Epithelial cell of prostate (primary cell): ENCODE results near the gene SLC9C1.
A peak's percentile ranks its signal among the peaks of the same experiment; 100 is the strongest.

Source experiments
- DNase-seq: peaks from one replicate; pipeline ENCODE4 v3.0.0-alpha.2; 2011; ENCODE audit warnings: low read depth, low spot score
- H3K27ac ChIP-seq: fragments of 450-650 bp; 2 replicates; pipeline ENCODE4 v1.5.1; 2017; ENCODE audit warnings: mild to moderate bottlenecking

The SLC9C1 gene

DNA sequence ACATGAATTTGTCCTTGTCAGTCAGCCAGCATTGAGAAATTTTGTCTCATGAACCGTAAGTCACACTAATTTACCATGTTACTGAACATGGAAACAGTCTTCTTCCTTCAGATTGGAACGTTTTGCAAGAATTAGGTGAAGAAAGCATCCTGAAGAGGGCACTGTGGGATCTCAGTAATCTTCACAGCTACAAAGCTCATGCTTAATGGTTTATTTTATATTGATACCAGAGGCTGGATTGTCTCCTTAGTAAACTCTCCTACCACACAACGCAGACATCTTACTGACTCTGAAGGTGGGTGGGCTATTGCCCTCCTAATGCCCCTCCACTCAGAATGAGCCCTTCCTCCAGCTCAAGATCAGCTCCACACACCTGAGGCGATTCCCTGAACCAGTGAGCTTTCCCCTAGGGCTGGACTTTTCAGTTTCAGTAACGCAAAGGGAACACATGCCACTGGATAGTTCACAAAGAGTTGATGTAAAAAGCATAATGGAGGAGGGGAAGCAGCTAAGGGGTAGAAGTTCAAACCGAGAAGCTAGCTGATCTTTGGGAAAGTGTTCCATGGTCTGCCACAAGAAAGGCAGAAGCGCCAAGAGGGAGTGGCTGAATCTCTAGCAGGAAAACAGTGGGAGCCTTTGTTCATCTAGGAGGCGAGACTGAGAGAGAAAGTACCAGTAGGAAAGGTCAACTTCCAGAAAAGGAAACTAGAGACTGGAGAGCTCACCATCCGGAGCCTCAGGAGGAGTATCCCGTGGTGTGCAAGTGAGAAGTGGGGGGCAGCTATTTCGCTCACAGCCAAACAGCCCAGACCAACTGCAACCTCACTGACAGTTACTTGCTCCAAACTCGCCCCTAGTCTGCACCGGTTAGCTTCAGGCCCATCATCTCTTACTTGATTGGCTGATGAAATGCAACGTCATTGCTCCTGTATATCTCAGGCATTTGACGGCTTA, at the start of gene SLC9C1:
Gene SLC9C1 (minus strand): TSS at position 849 of the 954 bp plus-strand sequence. CDS start 7,425 bp downstream, outside the sequence.
- H3K27ac ChIP-seq: no peak within 1 kb of the TSS
- DNase-seq: peak; percentile 6

DNA sequence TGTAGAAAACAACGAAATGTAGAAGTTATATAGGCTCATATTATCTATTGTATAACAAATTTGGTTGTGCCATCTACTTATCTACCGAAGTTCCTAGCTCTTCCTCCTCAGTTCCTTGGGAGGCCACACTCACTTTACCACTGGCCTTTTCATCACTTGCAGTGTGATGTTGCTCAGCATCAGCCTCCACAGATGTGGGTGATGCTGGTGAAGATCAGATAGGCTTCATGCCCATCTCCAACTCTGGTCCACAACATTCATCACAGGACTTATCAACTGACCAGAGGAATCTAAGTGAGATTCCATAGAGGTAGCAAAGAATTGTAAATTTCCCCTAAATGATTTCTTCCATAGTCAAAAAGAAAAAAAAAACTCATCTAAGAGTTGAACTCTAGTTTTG, 47.4 kb upstream of the SLC9C1 start:
- no peak for DNase-seq
- H3K27ac ChIP-seq: no peak overlapping the region

DNA sequence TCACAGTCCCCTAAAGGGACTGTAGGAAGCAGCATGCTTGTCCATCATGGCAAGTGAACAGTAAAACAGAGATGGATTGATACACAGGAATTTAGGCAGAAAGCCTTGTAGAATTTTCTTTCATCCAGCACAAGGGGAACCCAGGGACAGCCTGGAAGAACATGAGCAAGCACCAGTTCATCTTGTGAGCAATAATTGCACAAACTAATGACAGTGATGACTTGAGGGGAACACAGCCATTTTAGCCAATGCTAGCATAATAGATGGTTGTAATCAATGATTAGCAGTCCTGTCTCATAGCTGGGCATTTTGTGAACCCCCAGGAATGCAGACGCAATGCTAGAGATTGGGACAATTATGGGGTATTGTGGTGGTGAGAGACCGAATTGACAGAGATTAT, 45.6 kb upstream of the SLC9C1 start:
- no peak overlapping the region for H3K27ac ChIP-seq
- no peak for DNase-seq

DNA sequence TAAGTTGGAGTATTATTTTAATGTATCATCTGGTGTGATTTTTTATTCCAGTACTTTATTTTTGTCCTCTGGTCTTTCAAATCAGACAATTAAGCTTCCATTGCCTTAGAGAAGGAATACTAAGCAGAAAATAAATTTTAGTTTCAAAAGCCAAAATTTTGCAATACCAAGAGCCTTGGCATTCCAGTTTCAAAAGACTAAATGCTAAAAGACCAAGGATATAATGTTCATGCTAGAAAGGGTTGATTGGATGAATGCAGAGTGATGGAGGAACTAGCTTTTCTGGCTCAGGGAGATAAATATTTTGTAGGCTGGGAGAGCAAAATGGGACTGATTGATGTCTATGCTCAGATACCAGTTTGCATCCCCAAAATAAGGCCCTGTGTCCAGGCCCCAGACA, 45.1 kb upstream of the SLC9C1 start:
- H3K27ac ChIP-seq: no peak overlapping the region
- DNase-seq: no peak

DNA sequence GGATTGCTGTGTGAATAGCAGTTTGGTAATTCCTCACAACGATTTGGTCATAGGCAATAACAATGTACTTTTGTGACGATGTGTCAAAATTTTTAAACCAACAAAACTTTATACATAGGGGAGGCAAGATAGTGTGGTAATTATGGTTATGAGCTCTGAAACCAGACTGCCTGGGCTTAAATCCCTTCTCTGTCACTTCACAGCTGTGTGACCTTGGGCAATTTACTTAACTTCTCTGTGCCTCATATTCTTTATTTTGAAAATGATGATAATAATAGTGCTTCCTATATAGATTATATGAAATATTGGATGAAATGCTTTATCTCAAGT, 44.7 kb upstream of the SLC9C1 start:
- DNase-seq: no peak

DNA sequence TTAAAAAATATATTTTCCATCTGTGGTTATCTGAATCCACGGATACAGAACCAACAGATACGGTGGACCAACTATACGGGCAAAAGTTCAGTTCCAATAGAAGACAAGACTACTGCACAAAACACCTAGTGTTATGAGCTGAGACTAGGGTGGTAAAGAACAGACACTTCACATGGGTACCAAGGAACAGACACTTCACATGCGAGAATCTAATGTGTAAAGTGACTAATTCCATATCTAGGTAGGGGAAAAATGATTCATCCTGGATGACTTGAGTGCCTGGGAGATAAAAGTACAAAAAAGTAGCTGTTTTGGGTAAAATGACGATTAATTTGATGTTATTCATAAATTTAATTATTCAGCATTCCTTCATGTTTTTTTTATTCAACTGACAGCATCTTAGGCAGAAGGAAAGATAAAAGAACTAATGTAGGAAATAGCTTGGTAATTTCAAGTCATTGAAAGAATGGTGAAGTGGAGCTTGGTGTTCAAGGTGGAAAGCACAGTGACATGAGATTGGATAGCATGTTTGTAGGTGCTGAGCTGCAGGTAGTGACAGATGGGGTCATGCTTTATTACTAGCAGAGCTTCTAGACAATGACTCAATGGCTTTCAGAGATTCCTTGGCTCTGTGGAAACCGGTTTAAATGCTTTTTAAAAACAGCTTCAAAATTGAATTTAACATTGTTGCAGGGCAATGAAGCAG, 44.2 kb upstream of the SLC9C1 start:
- no peak overlapping the region for H3K27ac ChIP-seq
- DNase-seq: no peak

More for the DNA sequence above, 44.7 kb upstream of the SLC9C1 start:
- H3K27ac ChIP-seq: no peak overlapping the region

DNA sequence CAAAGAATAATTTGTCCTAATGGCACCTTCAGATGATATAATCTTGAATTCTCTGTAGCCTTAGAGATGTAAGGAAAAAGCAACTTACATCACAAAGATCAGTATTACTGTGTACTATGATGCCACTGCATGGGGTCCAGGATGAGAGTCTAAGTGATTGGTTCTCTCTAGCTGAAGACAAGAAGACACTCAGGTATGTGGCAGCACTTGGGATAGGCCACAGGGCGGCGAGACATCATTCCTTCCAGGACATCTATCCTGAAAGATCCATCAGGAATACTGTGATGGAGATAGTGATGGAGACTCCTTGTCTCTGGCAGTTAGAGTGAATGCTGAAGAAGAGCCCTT, 41.4 kb upstream of the SLC9C1 start:
- H3K27ac ChIP-seq: no peak overlapping the region
- no peak for DNase-seq

DNA sequence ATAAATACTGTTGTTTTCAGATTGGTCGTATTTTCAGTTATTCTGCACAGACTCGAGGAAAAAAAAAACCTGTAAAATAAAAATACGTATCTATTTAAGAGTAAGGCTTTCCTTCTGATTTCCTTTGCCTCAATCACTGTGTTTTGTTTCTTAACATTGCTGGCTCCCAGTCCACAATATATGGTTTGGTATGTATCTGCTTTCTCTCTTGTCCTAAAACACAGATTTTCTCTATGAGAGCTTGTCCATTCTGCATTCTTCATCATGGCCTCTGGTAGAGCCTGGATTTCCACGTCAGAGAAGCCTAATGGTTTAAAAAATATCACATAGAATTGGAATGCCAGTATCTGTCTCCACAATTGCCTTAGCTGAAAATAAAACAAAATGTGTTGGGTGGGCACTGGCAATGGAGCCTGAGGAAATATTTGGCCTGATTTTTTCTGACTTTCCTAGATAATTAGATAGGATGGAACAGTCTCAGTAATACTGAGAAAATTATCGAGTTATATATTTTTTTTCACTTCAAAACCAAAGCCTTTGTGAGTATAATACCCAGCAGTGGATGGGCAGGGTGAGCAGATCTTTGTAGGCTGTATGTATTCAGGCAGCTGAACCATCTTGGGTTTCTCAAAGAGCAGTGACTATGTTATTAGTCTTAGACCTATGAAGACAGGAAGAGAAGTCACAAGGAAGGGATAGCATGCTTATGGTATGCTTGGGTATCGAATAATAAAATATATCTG, 40.8 kb upstream of the SLC9C1 start:
- no peak for DNase-seq
- no peak overlapping the region for H3K27ac ChIP-seq

DNA sequence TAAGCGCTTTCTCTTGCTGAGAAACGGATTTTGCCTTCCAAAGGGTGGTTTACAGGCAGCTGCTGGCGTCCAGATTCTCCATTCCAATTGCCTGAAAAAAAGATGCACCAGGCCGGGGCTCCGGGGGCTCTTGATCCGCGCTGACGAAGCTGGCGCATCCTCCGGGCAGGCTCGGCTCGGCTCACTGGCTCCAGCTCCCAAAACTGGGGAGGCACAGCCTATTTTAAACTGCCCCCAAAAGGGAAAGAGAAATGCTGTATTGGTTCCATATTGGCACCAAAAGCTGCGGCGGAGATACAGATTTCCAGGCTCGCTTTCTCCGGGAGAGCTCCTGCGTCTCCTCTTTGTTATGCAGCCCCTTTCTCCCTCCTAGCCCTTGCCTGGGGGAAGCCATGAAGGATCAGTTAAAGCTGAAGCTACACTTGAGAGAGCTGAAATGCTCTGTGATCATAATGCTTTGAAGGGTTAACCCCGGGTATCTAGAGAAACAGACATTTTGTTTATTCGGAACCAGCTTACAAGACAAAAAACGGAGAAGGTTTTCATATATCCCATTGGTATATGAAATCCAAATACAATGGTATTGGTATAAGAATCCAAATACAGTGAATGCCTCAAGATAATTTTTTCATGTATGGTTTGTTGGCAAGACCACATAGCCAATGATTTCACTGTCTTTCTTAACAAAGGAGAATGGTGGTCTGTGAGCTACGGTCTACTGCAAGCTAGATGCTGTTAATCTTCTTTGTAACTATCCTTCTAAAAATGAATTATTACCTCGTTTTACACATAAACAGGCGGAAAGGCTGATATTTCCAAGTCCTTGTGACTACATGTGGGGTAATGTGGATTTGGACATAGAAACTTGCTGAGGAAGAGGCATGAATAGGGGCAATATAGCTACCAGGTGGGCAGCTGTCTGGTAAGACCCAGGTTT, 39.6 kb upstream of the SLC9C1 start:
- H3K27ac ChIP-seq: no peak overlapping the region
- DNase-seq: no peak

DNA sequence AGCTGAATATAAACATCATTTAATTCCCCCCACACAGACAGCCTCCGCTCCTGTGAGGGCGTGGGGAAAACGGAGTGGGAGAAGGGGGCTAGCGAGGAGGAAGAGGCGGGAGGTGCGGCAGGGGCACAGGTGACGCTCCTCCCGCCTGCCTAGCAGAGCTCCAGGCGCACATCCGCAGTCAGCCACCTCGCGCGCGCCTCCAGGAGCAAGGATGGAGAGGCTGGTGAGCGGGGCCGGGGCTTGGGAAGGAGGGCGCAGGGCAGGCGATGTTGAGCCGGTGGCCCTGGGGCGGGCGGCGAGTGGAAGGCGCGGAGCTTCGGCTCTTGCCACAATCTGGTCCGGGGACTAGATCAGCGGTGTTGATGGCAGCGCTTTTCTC, 39.0 kb upstream of the SLC9C1 start, which contains the start of gene CD200:
Gene CD200 (plus strand): TSS at position 155 of the 379 bp plus-strand sequence. CDS start 57 bp downstream, at position 212.
- DNase-seq: no peak
- no peak within 1 kb of the TSS for H3K27ac ChIP-seq

DNA sequence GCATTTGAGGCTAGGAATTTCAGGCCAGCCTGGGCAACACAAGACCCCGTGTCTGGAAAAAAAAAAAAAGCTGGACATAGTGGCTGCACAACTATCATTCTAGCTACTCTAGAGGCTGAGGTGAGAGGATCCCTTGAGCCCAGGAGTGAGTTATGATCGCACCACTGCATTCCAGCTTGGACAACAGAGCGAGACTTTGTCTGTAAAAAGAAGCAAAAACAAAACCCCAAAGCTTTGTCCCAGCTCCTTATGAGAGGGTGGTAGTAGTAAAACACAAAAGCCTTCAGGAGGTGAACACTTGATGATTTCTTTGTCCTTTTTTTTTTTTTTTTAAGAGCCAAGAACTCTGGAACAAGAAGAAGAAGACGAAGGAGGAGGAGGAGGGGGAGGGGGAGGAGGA, 37.8 kb upstream of the SLC9C1 start:
- no peak overlapping the region for H3K27ac ChIP-seq
- no peak for DNase-seq

DNA sequence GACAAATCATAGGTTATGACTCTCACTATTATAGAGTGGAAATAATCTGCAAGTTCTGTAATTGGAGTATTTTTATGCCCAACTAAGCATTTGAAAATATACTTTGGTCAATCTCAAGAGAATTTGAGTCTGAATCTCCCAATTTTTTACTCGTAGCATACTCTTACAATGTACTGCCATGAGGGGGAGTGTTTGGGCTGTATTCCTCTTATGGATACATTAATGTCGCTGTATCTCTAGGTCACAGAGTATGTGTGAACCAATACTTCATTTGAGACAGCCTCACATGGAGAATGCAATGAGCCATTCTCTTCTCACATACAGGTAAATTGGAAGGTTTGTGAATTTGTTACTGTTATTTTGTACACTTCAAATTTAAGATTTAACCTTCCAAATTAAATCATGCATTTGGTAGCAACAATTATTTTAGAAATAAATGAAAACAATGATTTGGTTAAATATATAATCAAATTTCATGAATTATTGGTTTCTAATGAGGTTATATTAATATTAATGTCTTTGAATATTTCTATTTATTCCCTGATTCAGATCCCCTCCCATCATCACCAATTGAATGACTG, 33.4 kb upstream of the SLC9C1 start:
- DNase-seq: peak; percentile 18
- no peak overlapping the region for H3K27ac ChIP-seq

DNA sequence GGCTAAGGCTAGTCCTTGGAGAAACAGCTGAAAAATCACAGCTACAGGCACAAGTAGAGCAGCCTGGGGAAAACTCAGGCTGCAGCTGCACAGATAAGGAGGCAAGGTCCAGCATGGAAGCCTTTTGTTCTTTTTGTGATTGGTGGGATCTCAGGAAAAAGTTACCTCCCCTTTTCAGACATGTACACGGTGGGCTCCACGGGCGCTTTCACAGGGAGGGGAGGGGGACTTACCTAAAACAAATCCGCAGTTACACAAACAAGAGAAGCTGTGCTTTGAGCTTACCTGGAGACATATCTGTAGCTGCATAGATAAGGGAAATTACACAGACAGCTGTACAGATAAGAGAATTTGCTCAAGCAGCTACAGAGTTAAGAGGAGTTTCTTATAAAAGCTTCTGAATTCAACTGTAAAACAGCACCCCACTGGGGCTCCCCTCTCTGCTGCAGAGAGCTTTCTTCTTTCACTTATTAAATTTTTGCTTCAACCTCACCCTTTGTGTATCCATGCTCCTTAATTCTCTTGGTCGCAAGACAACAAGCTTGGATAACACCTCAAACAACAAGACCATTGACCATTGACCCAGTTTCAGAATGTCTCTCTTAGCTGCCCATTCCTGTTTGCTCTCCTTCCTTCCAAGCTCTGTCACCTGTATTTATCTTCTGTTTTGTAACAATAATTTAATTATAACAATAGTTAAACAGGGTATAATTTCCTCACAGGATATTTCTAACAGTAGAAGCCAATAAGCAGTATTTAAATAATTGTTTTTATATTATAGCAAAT, 28.0 kb upstream of the SLC9C1 start:
- H3K27ac ChIP-seq: no peak overlapping the region
- DNase-seq: no peak

DNA sequence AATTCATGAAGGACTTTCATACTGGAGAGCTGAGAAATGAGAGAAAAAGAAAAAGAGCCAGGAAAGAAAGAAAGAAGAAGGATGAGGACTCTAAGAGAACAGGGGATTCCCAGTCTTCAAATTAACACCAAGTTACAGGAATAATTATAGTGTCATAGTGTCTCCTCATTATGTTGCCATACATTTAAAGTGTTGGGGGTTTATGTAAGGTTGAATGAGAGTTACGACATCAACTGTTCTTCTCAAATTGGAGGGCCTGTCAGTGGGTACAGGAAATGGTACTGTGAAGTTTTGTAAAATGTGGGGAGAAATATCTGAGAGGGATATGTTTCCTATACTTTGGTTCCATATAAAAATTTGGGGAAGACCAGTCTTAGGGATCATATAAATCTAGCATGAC, 26.7 kb upstream of the SLC9C1 start:
- no peak for DNase-seq
- no peak overlapping the region for H3K27ac ChIP-seq

DNA sequence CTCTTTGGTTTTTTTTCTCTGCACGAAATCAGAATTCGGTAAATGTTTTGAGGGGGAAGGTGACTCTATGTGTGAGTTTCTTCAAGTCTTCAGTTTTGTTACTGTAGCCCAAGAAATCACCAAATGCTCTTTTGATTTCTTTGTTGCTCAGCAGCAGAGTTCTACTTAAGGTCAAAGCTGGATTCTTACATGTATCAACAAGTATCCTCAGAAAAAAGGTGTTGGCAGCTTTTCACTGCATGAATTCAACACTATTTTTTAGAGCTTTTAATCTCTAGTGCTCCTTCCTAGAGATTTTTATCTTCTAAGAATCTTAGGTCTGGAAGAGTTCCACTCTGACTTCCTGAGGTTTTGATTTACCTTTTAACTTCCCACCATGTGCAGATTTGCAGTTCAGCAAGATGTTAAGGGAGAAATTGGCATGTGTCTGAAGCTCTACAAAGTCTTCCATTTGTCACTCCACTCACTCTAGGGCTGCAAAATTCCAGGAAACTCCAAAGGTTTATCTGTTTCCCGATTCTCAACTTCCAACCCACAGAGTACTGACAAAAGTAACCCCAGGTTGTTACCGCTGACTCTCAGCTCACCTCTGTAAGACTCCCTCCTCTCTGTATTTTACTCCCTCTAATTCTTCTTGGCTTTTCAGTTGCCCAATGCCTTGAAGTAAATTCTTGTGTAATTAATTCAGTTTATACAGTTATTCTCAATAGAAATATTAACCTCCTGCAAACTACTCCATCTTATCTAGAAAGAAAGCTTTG, 25.7 kb upstream of the SLC9C1 start:
- peak overlapping the region; percentile 4 for H3K27ac ChIP-seq
- no peak for DNase-seq

DNA sequence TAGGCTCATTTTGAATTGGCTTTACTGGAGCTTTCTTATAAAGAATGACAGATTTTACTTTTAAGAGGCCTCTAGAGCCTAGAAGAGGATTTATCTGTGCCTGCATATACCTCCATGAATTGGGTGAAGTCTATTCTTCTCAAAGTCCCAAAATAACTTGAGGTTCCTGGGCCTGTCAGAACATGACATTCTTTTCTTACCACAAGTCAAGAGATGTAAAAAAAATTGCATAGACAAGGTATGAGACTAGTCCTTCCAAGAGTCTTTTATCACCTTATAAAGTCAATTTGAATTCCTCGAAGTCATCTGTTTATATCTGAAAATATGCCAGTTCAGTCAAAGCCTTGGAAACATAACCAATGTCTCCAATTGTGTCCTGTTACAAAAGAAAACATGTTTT, 21.8 kb upstream of the SLC9C1 start:
- DNase-seq: no peak
- H3K27ac ChIP-seq: no peak overlapping the region

DNA sequence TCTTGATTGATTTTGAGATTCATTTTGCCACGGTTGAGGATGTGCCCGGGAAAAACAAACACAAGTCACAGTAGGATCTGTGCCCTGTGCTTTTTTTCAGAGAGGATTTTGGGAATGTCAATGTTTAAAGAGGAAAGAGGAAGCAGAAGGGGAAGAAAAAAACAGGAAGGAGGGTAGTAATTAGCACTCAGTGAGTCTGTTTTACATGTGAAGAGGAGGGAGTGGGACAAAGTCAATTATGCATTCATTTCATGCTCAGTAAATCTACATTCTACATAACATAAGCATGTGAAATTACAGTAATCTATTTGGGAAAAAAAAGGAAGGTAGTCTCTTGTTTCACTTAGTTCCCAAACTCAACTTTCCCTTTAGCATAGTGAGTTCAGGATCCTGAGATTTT, 20.6 kb upstream of the SLC9C1 start:
- no peak for DNase-seq

More for the DNA sequence above, 20.6 kb upstream of the SLC9C1 start:
- H3K27ac ChIP-seq: no peak overlapping the region
